Measurements from ENCODE around the gene NEK11. TPM values are rescaled to one million over a fixed set of nuclear protein-coding genes. Genes with fewer than 3 reads are reported as not detected.

The NEK11 gene
- total RNA-seq, 6 experiments from 2014 or later, result 2.5 to 4.0 (median 3.1) TPM

DNA sequence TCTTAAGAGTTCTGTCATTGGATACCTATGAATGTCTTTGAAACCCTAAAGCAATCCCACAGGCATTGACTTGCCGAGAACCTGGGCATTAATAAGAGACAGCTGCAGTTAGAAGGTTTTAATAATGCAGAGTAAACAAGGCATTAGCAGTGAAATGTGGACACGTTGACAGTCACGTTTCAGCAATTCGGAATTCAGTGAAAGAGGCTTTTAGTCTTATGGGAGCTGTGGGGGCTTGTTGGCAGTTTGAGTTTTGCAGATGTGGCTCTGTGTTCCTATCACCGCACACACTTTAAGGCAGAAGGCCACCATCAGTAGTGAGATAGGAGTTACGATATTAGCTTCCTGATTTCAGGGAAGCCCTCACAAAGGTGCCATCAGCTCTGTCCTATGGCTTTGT, 209.7 kb downstream of the NEK11 start:
- no peaks in the 10 kb centered on the region for H3K36me3 Mint-ChIP-seq (ENCODE audit: low read depth)
- H3K4me3 Mint-ChIP-seq, result no peak overlapping the region
- DNase-seq, result no peak
- no peak overlapping the region for H3K27ac Mint-ChIP-seq
- no peaks in the 10 kb centered on the region for H3K27me3 Mint-ChIP-seq (ENCODE audit: insufficient read depth)
- no peaks in the 10 kb centered on the region for H3K4me1 Mint-ChIP-seq (ENCODE audit: low read depth)
- no peaks in the 10 kb centered on the region for H3K9me3 Mint-ChIP-seq
- TF ChIP-seq, protein P1, sequence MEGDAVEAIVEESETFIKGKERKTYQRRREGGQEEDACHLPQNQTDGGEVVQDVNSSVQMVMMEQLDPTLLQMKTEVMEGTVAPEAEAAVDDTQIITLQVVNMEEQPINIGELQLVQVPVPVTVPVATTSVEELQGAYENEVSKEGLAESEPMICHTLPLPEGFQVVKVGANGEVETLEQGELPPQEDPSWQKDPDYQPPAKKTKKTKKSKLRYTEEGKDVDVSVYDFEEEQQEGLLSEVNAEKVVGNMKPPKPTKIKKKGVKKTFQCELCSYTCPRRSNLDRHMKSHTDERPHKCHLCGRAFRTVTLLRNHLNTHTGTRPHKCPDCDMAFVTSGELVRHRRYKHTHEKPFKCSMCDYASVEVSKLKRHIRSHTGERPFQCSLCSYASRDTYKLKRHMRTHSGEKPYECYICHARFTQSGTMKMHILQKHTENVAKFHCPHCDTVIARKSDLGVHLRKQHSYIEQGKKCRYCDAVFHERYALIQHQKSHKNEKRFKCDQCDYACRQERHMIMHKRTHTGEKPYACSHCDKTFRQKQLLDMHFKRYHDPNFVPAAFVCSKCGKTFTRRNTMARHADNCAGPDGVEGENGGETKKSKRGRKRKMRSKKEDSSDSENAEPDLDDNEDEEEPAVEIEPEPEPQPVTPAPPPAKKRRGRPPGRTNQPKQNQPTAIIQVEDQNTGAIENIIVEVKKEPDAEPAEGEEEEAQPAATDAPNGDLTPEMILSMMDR (IDR thresholded peaks at IDR 0.05), result no peak

DNA sequence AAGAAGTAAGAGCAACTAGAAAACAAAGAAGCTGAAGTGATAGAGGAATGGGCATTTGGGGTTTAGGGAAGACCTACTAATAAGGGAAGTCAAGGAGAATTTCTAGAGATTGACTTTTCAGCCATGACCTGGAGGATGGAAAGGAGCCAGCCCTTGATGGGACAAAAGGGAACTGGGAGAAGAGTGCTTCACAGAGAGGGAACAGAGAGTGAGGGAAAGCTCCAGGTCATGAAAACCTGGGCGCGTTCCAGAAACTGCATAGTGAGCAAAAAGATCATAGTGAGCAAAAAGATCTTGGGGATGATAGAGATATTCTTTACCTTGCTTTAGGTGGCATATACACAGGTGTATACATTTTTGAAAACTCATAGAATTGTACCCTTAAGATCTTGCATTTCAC, 211.8 kb downstream of the NEK11 start:
- DNase-seq, result no peak
- no peaks in the 10 kb centered on the region; the same call in 1 of the 2 replicates for H3K27me3 Mint-ChIP-seq (ENCODE audit: insufficient read depth)
- TF ChIP-seq, protein P1 (IDR thresholded peaks at IDR 0.05), result no peak
- no peaks in the 10 kb centered on the region for H3K9me3 Mint-ChIP-seq
- H3K4me1 Mint-ChIP-seq (ENCODE audit: low read depth), result no peaks in the 10 kb centered on the region
- no peaks in the 10 kb centered on the region for H3K36me3 Mint-ChIP-seq (ENCODE audit: low read depth)
- H3K4me3 Mint-ChIP-seq, result no peak overlapping the region
- no peak overlapping the region for H3K27ac Mint-ChIP-seq

DNA sequence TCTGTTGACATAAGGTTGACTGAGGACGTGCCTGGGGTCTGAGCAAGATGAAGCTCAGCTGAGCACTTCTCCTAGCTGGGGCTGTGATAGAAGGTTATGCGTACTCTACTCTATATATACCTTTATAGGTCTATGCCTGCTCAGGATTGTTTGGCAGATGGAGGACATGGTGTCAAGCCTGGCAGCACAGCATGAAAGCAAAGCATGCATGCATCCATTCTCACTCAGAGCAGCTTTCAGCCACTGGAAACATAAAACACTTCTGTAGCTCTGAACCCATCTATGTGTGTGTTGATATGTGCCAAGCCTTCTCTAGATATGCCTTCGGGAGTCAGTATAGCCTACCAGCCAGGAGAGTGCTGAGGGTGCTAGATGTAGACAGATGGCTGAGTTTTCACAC, 212.6 kb downstream of the NEK11 start:
- Mint-ChIP-seq H3K36me3 (ENCODE audit: low read depth) (no peaks in the 10 kb centered on the region), H3K27ac (no peak overlapping the region), H3K4me1 (ENCODE audit: low read depth) (no peaks in the 10 kb centered on the region), H3K4me3 (no peak overlapping the region), H3K27me3 (ENCODE audit: insufficient read depth) (no peaks in the 10 kb centered on the region; the same call in 1 of the 2 replicates), H3K9me3 (no peaks in the 10 kb centered on the region)
- TF ChIP-seq, protein P1 (IDR thresholded peaks at IDR 0.05), result no peak
- DNase-seq, result no peak

DNA sequence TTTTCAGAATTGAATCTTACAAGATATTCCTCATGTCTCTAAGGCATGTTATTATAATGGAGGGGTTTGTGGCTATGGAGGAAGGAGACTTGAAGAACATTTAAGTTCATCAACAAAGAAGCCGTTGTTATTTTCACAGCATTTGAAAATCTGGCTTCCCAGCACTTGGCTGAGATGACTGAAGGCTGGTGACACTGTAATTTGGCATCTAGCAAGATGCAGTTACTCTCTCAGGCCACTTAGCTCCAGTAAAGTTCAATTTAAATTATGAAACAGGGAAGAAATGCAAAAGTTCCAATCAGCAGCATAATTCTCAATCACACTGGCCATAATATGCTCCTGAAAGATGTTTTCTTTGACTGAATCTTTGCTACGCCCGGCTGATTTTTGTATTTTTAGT, 215.5 kb downstream of the NEK11 start:
- no peaks in the 10 kb centered on the region; the same call in 1 of the 2 replicates for H3K27me3 Mint-ChIP-seq (ENCODE audit: insufficient read depth)
- no peak for DNase-seq
- no peak overlapping the region for H3K4me3 Mint-ChIP-seq
- H3K27ac Mint-ChIP-seq, result no peak overlapping the region
- TF ChIP-seq, protein P1 (IDR thresholded peaks at IDR 0.05), result no peak
- no peaks in the 10 kb centered on the region for H3K4me1 Mint-ChIP-seq (ENCODE audit: low read depth)
- H3K9me3 Mint-ChIP-seq, result no peaks in the 10 kb centered on the region; the same call in 1 of the 2 replicates
- H3K36me3 Mint-ChIP-seq (ENCODE audit: low read depth), result no peaks in the 10 kb centered on the region

DNA sequence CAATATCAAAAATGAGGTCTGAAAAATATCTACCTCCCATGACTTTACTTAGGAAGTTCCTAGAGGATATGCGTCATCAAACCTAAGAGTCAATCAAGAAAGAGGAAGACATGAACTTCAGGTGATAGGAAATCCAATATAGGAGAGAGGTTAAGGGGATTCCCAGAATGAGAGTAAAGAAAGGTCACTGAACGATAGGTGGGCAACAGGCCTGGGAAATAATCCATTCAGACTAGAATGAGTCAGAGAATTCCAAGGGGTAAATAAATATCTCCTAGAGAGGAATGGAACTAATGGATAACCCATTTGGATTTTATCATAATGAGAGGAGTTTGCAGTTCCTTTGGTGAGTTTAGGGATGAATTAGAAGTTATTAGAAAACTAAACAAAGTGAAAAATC, 223.8 kb downstream of the NEK11 start:
- Mint-ChIP-seq H3K9me3 (peaks cover 7% of the 10 kb centered on the region), H3K4me1 (ENCODE audit: low read depth) (no peaks in the 10 kb centered on the region), H3K36me3 (ENCODE audit: low read depth) (no peaks in the 10 kb centered on the region), H3K4me3 (no peak overlapping the region), H3K27me3 (ENCODE audit: insufficient read depth) (no peaks in the 10 kb centered on the region; the same call in 1 of the 2 replicates), H3K27ac (no peak overlapping the region)
- TF ChIP-seq, protein P1 (IDR thresholded peaks at IDR 0.05), result no peak
- no peak for DNase-seq

DNA sequence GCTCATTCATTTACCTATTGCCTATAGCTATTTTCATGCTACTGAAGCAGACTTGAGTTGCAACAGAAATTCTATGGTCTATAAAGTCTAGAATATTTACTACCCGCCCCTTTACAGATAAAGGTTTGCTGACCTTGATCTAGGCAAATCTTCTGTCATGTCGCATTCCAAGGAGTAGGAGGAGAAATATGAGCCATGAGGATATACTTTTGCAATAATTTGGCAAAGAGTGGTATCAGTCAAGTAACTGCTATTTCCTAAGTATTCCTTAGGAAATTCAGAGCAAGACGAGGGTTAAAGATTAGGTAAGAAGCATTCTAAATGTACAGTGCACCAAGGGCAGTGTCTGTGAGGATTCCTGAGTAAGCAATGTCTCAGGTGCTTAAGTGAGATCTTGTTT, 233.8 kb downstream of the NEK11 start:
- Mint-ChIP-seq H3K4me1 (ENCODE audit: low read depth) (no peaks in the 10 kb centered on the region), H3K4me3 (no peak overlapping the region), H3K27me3 (ENCODE audit: insufficient read depth) (no peaks in the 10 kb centered on the region; the same call in 1 of the 2 replicates), H3K36me3 (ENCODE audit: low read depth) (no peaks in the 10 kb centered on the region), H3K9me3 (no peaks in the 10 kb centered on the region; the same call in 1 of the 2 replicates), H3K27ac (no peak overlapping the region)
- TF ChIP-seq, protein P1 (IDR thresholded peaks at IDR 0.05), result no peak
- DNase-seq, result no peak

Measured in HFFc6 (cell line).